A673 (cell line): ENCODE data around the gene PES1. TPM values are rescaled to one million over a fixed set of nuclear protein-coding genes. Genes with fewer than 3 reads are reported as not detected.

Experiments
- BruUV-seq: library from RNA; stranded (reverse); fragments of 400-500 nt; replicated peaks from 2 replicates; lab custom pipeline; 2021; lab: Mats Ljungman, UMichigan
- CTCF ChIA-PET: fragments of 300-600 bp; sonication (Branson Sonifier 250); formaldehyde crosslinking; loops from one replicate; lab custom pipeline; 2022; ENCODE audit warnings: antibody characterized with exemption; lab: Charles Lee
- POLR2A ChIA-PET: fragments of 300-600 bp; sonication (Branson Sonifier 250); formaldehyde crosslinking; loops from one replicate; lab custom pipeline; 2022; ENCODE audit warnings: antibody characterized with exemption; ENCODE audit not compliant: low non-redundant PET; lab: Charles Lee
- DNase-seq: peaks from one replicate; pipeline ENCODE4 v3.0.0-alpha.2; 2015; ENCODE audit warnings: low spot score
- H3K27ac ChIP-seq: fragments of 200-600 bp; sonication (generic); 2 replicates; pipeline ENCODE4 v1.5.1; 2016; ENCODE audit warnings: mixed run types, low read depth, mild to moderate bottlenecking, mixed read lengths, antibody characterized with exemption, low read length; ENCODE audit not compliant: poor library complexity, severe bottlenecking
- H3K27me3 ChIP-seq: fragments of 200-600 bp; sonication (generic); replicated peaks from 2 replicates; pipeline ENCODE4 v1.6.1; 2017; ENCODE audit warnings: mixed run types, low read depth, mild to moderate bottlenecking, mixed read lengths, antibody characterized with exemption, low read length; ENCODE audit not compliant: insufficient read depth, poor library complexity
- H3K36me3 ChIP-seq: fragments of 200-600 bp; sonication (generic); 2 replicates; pipeline ENCODE4 v1.6.1; 2016; ENCODE audit warnings: mixed run types, mild to moderate bottlenecking, mixed read lengths, antibody characterized with exemption, low read length; ENCODE audit not compliant: insufficient read depth, poor library complexity, severe bottlenecking
- H3K4me1 ChIP-seq: fragments of 200-600 bp; sonication (generic); 2 replicates; pipeline ENCODE4 v1.6.1; 2017; ENCODE audit warnings: mixed run types, mild to moderate bottlenecking, mixed read lengths, antibody characterized with exemption, low read length; ENCODE audit not compliant: insufficient read depth, poor library complexity, severe bottlenecking
- H3K4me3 ChIP-seq: fragments of 200-600 bp; sonication (generic); 2 replicates; pipeline ENCODE4 v1.5.1; 2016; ENCODE audit warnings: low read depth, mixed run types, mild to moderate bottlenecking, mixed read lengths, low read length; ENCODE audit not compliant: poor library complexity, severe bottlenecking
- H3K9me3 ChIP-seq: fragments of 200-600 bp; sonication (generic); 2 replicates; pipeline ENCODE4 v1.6.1; 2016; ENCODE audit warnings: mixed run types, low read depth, mild to moderate bottlenecking, mixed read lengths, antibody characterized with exemption, low read length; ENCODE audit not compliant: poor library complexity, severe bottlenecking
- CTCF ChIP-seq: fragments of 300-800, 200-600 bp; sonication (generic); conservative IDR thresholded peaks from 2 replicates; pipeline ENCODE4 v1.5.1; 2017; ENCODE audit warnings: low read depth, mild to moderate bottlenecking, antibody characterized with exemption, low read length, moderate library complexity, mixed read lengths
- EZH2 ChIP-seq: fragments of 200-600 bp; sonication (generic); IDR thresholded peaks from 2 replicates; pipeline ENCODE4 v1.6.1; 2017; ENCODE audit warnings: borderline replicate concordance, low read depth, mild to moderate bottlenecking, mixed read lengths, antibody characterized with exemption, low read length; ENCODE audit not compliant: poor library complexity, severe bottlenecking
- intact Hi-C: fragments of 100-400 bp; cut with micrococcal nuclease; formaldehyde crosslinking; loops from one replicate; pipeline ENCODE4 v1.10.0; 2022; ENCODE audit not compliant: unreplicated experiment
- total RNA-seq: library from RNA; stranded (reverse); gene quantifications from 2 replicates; pipeline ENCODE4 v1.2.3, GENCODE V29; 2021

PES1 gene
- total RNA-seq, 1 experiment from 2014 or later = 175 TPM

DNA sequence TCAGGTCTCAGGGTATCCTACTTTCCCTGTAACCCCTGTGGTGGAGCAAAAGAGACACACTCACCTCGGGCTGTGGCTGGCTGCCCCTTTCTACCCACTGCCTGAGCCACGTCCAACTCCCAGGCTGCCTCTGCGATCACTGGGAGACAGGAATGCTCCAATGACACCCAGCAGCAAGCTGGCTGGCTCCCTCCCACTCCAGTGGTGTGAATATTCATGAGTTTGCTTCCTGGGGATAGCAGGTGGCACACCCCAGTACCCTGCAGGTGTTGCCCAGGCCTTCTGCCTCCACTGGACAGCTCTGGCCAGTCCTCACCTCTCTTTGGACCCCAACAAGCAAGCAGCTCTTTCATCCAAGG is 27.0 kb downstream of the PES1 start:
- Histone ChIP-seq H3K27me3 (no peaks in the 10 kb centered on the region), H3K9me3 (no peaks in the 10 kb centered on the region), H3K36me3 (no peaks in the 10 kb centered on the region), H3K27ac (no peak overlapping the region), H3K4me3 (no peak overlapping the region), H3K4me1 (no peaks in the 10 kb centered on the region)
- TF ChIP-seq EZH2 (no peak), CTCF (no peak)
- no TSS peak for BruUV-seq
- DNase-seq = no peak
- ChIA-PET POLR2A (no interaction called here), CTCF (no interaction called here)
- intact Hi-C loops = no loop called here

- H3K4me3 ChIP-seq = no peak overlapping the region
- no peaks in the 10 kb centered on the region for H3K27me3 ChIP-seq
- H3K27ac ChIP-seq = no peak overlapping the region
- intact Hi-C loops = no loop called here
- H3K4me1 ChIP-seq = no peaks in the 10 kb centered on the region
- TF ChIP-seq EZH2 (no peak), CTCF (no peak)
- DNase-seq = no peak
- BruUV-seq = no TSS peak
- ChIA-PET CTCF (interaction anchor here (0.6 kb wide), 1 partner anchor 443 kb away, joined by 3 read pairs; no protein-coding TSS in a partner anchor), POLR2A (no interaction called here)
- H3K9me3 ChIP-seq = no peaks in the 10 kb centered on the region
- no peaks in the 10 kb centered on the region for H3K36me3 ChIP-seq
These were observed 27.5 kb downstream of the PES1 start for GRCh38 chr22:30564045-30564760.

GRCh38 chr22:30562366-30562765 is 29.3 kb downstream of the PES1 start:
- TF ChIP-seq CTCF (no peak), EZH2 (no peak)
- POLR2A ChIA-PET = no interaction called here
- intact Hi-C loops = no loop called here
- DNase-seq = no peak
- Histone ChIP-seq H3K27me3 (no peaks in the 10 kb centered on the region), H3K9me3 (no peaks in the 10 kb centered on the region), H3K36me3 (no peaks in the 10 kb centered on the region), H3K27ac (no peak overlapping the region), H3K4me3 (no peak overlapping the region), H3K4me1 (no peaks in the 10 kb centered on the region)
- CTCF ChIA-PET = no interaction called here
- no TSS peak for BruUV-seq
